Inflammatory macrophage (primary cell): ENCODE measurements around the gene CDH5.

Experiments
- DNase-seq, 2 donors: peaks; one replicate each; pipeline ENCODE4 v3.0.0-alpha.2; 2020 to 2022

Gene CDH5

GRCh38 chr16:66375451-66375850 lies 9.0 kb downstream of the CDH5 start:
- no peak for DNase-seq

- DNase-seq: no peak
These were observed 9.6 kb downstream of the CDH5 start for GRCh38 chr16:66376114-66376513.

- DNase-seq: no peak
These were observed 10.2 kb downstream of the CDH5 start for GRCh38 chr16:66376577-66377305.

- no peak for DNase-seq
These were observed 10.8 kb downstream of the CDH5 start for GRCh38 chr16:66377324-66377723.

GRCh38 chr16:66378741-66379570 lies 12.5 kb downstream of the CDH5 start:
- no peak for DNase-seq

GRCh38 chr16:66379571-66379941 lies 13.1 kb downstream of the CDH5 start:
- no peak for DNase-seq

- DNase-seq: no peak
These were observed 13.9 kb downstream of the CDH5 start for GRCh38 chr16:66380421-66380820.

- no peak for DNase-seq
These were observed 15.2 kb downstream of the CDH5 start for GRCh38 chr16:66381585-66382170.

- DNase-seq: no peak
These were observed 15.9 kb downstream of the CDH5 start for GRCh38 chr16:66382171-66382965.

- DNase-seq: no peak
These were observed 16.4 kb downstream of the CDH5 start for GRCh38 chr16:66382966-66383299.

GRCh38 chr16:66383551-66383950 lies 17.1 kb downstream of the CDH5 start:
- DNase-seq: no peak

- DNase-seq: no peak
These were observed 18.9 kb downstream of the CDH5 start for GRCh38 chr16:66385415-66385814.

- no peak for DNase-seq
These were observed 20.4 kb downstream of the CDH5 start for GRCh38 chr16:66386629-66387622.

- no peak for DNase-seq
These were observed 21.4 kb downstream of the CDH5 start for GRCh38 chr16:66387817-66388332.

- DNase-seq: no peak
These were observed 22.1 kb downstream of the CDH5 start for GRCh38 chr16:66388350-66389139.

- no peak for DNase-seq
These were observed 23.0 kb downstream of the CDH5 start for GRCh38 chr16:66389256-66390176.

- no peak for DNase-seq
These were observed 24.0 kb downstream of the CDH5 start for GRCh38 chr16:66390346-66391108.
